HUES64 (cell line): ENCODE measurements around the gene CXorf65.

Experiments used
- H3K27ac ChIP-seq: 2 replicates; pipeline ENCODE4 v1.7.0; 2013; ENCODE audit warnings: low read depth, low read length, inconsistent platforms
- H3K27me3 ChIP-seq: 2 replicates; pipeline ENCODE4 v1.6.1; 2013; ENCODE audit warnings: mild to moderate bottlenecking, low read length; ENCODE audit not compliant: insufficient read depth
- H3K36me3 ChIP-seq: 2 replicates; pipeline ENCODE4 v1.6.1; 2013; ENCODE audit warnings: mild to moderate bottlenecking, low read length; ENCODE audit not compliant: insufficient read depth
- H3K4me1 ChIP-seq: 2 replicates; pipeline ENCODE4 v1.6.1; 2013; ENCODE audit warnings: mild to moderate bottlenecking, low read length, moderate library complexity; ENCODE audit not compliant: insufficient read depth
- H3K4me3 ChIP-seq: 2 replicates; pipeline ENCODE4 v1.5.1; 2013; ENCODE audit warnings: mild to moderate bottlenecking, low read length, moderate library complexity
- H3K9ac ChIP-seq: 2 replicates; pipeline ENCODE4 v1.6.1; 2013; ENCODE audit warnings: mild to moderate bottlenecking, low read depth, low read length
- H3K9me3 ChIP-seq: 2 replicates; pipeline ENCODE4 v1.6.1; 2013; ENCODE audit warnings: low read depth, low read length; ENCODE audit not compliant: insufficient read depth
- WGBS: fragments of 150-250, 120-280 bp; methylation state at CpG from one replicate; pipeline ENCODE4 v1.1.7; 2013; ENCODE audit warnings: missing lambda C conversion rate; 5-methylcytosine and 5-hydroxymethylcytosine counted together

CXorf65 gene

GRCh38 chrX:71103110-71103983 lies 3.2 kb downstream of the CXorf65 start:
- peak overlapping the region; percentile 65 for H3K9ac ChIP-seq
- peaks cover 24% of the 10 kb centered on the region for H3K4me1 ChIP-seq
- peak overlapping the region; percentile 85 for H3K27ac ChIP-seq
- H3K27me3 ChIP-seq: peaks cover 23% of the 10 kb centered on the region
- no peaks in the 10 kb centered on the region for H3K9me3 ChIP-seq
- H3K4me3 ChIP-seq: peak overlapping the region; percentile 46
- no peaks in the 10 kb centered on the region for H3K36me3 ChIP-seq
- WGBS: 3% methylated on average over 4 of the region's 10 CpGs

- H3K4me1 ChIP-seq: peaks cover 25% of the 10 kb centered on the region
- H3K9me3 ChIP-seq: no peaks in the 10 kb centered on the region
- peaks cover 33% of the 10 kb centered on the region for H3K27me3 ChIP-seq
- H3K27ac ChIP-seq: no peak overlapping the region
- H3K36me3 ChIP-seq: no peaks in the 10 kb centered on the region
- H3K9ac ChIP-seq: no peak overlapping the region
- H3K4me3 ChIP-seq: no peak overlapping the region
- WGBS: 71% methylated on average over 1 of the region's 3 CpGs
Observed at GRCh38 chrX:71102292-71102691, 4.2 kb downstream of the CXorf65 start.

- H3K4me1 ChIP-seq: peaks cover 25% of the 10 kb centered on the region
- H3K27ac ChIP-seq: no peak overlapping the region
- H3K9ac ChIP-seq: no peak overlapping the region
- WGBS: 55% methylated on average over 31 of the region's 31 CpGs
- no peaks in the 10 kb centered on the region for H3K9me3 ChIP-seq
- no peaks in the 10 kb centered on the region for H3K36me3 ChIP-seq
- H3K27me3 ChIP-seq: peaks cover 45% of the 10 kb centered on the region
- peak overlapping the region; percentile 46 for H3K4me3 ChIP-seq
Observed at GRCh38 chrX:71100581-71101505, 5.7 kb downstream of the CXorf65 start.

GRCh38 chrX:71099736-71100135 lies 6.8 kb downstream of the CXorf65 start:
- Histone ChIP-seq H3K4me1 (peaks cover 25% of the 10 kb centered on the region), H3K9ac (peak overlapping the region; percentile 31; the same call in 1 of the 2 replicates), H3K4me3 (peak overlapping the region; percentile 46), H3K27me3 (peaks cover 45% of the 10 kb centered on the region), H3K9me3 (no peaks in the 10 kb centered on the region), H3K27ac (peak overlapping the region; percentile 60; the same call in 1 of the 2 replicates), H3K36me3 (no peaks in the 10 kb centered on the region)
- WGBS: 2% methylated on average over 4 of the region's 4 CpGs

- Histone ChIP-seq H3K9me3 (no peaks in the 10 kb centered on the region), H3K9ac (peak overlapping the region; percentile 31; the same call in 1 of the 2 replicates), H3K27me3 (peaks cover 45% of the 10 kb centered on the region), H3K36me3 (no peaks in the 10 kb centered on the region), H3K4me3 (peak overlapping the region; percentile 46), H3K4me1 (peaks cover 18% of the 10 kb centered on the region), H3K27ac (peak overlapping the region; percentile 64; the same call in 1 of the 2 replicates)
- 4% methylated on average over 4 of the region's 5 CpGs for WGBS
Observed at GRCh38 chrX:71098951-71099506, 7.5 kb downstream of the CXorf65 start.

- no peaks in the 10 kb centered on the region for H3K9me3 ChIP-seq
- peaks cover 14% of the 10 kb centered on the region for H3K4me1 ChIP-seq
- 14% methylated on average over 1 of the region's 2 CpGs for WGBS
- peaks cover 45% of the 10 kb centered on the region for H3K27me3 ChIP-seq
- H3K27ac ChIP-seq: no peak overlapping the region
- no peak overlapping the region for H3K9ac ChIP-seq
- peak overlapping the region; percentile 46 for H3K4me3 ChIP-seq
- no peaks in the 10 kb centered on the region for H3K36me3 ChIP-seq
Observed at GRCh38 chrX:71098302-71098701, 8.2 kb downstream of the CXorf65 start.

- H3K4me1 ChIP-seq: peaks cover 6% of the 10 kb centered on the region
- H3K27ac ChIP-seq: no peak overlapping the region
- no peaks in the 10 kb centered on the region for H3K9me3 ChIP-seq
- H3K27me3 ChIP-seq: peaks cover 45% of the 10 kb centered on the region
- peak overlapping the region; percentile 50; the same call in 1 of the 2 replicates for H3K9ac ChIP-seq
- peak overlapping the region; percentile 71 for H3K4me3 ChIP-seq
- H3K36me3 ChIP-seq: no peaks in the 10 kb centered on the region
- 2% methylated on average over 9 of the region's 9 CpGs for WGBS
Observed at GRCh38 chrX:71096760-71097032, 9.8 kb downstream of the CXorf65 start.

GRCh38 chrX:71095981-71096759 lies 10.4 kb downstream of the CXorf65 start:
- H3K4me3 ChIP-seq: peak overlapping the region; percentile 71
- no peaks in the 10 kb centered on the region for H3K9me3 ChIP-seq
- H3K9ac ChIP-seq: peak overlapping the region; percentile 50; the same call in 1 of the 2 replicates
- under 1% methylated on average over 46 of the region's 46 CpGs for WGBS
- H3K27me3 ChIP-seq: peaks cover 41% of the 10 kb centered on the region
- H3K36me3 ChIP-seq: no peaks in the 10 kb centered on the region
- H3K27ac ChIP-seq: no peak overlapping the region; the same call in 1 of the 2 replicates
- peaks cover 6% of the 10 kb centered on the region; the same call in 1 of the 2 replicates for H3K4me1 ChIP-seq

GRCh38 chrX:71095555-71095980 lies 11.0 kb downstream of the CXorf65 start, which contains the start of gene FOXO4:
TSS of gene FOXO4 (plus strand) at chrX:71095851. CDS start at chrX:71096529, 678 bp downstream.
- Histone ChIP-seq H3K27me3 (peaks cover 35% of the 10 kb centered on the region), H3K4me1 (peaks cover 6% of the 10 kb centered on the region; the same call in 1 of the 2 replicates), H3K9me3 (no peaks in the 10 kb centered on the region), H3K4me3 (peak within 1 kb of the TSS; percentile 71), H3K36me3 (no peaks in the 10 kb centered on the region), H3K9ac (peak within 1 kb of the TSS; percentile 50), H3K27ac (no peak within 1 kb of the TSS; the same call in 1 of the 2 replicates)
- WGBS: under 1% methylated on average over 26 of the region's 29 CpGs

- Histone ChIP-seq H3K9me3 (no peaks in the 10 kb centered on the region), H3K9ac (peak overlapping the region; percentile 50; the same call in 1 of the 2 replicates), H3K4me3 (peak overlapping the region; percentile 71), H3K27me3 (peaks cover 32% of the 10 kb centered on the region), H3K27ac (no peak overlapping the region), H3K36me3 (no peaks in the 10 kb centered on the region), H3K4me1 (peaks cover 6% of the 10 kb centered on the region; the same call in 1 of the 2 replicates)
- 42% methylated on average over 4 of the region's 6 CpGs for WGBS
Observed at GRCh38 chrX:71095033-71095432, 11.5 kb downstream of the CXorf65 start.
